ENCODE measurements around the gene SSB. TPM values are rescaled to one million over a fixed set of nuclear protein-coding genes. Genes with fewer than 3 reads are reported as not detected.

SSB gene
- total and polyA plus RNA-seq, 9 of the 15 experiments (the other 6 are each of a cell fraction or from before 2014, with no cell fraction given): 317 to 849 (median 515) TPM

- TF ChIP-seq USF2 (CRISPR knock-in tag; IDR thresholded peaks at IDR 0.05): no peak
- no peak for TF ChIP-seq DDX20 (tag; IDR thresholded peaks at IDR 0.05; ENCODE audit: low read depth)
- TF ChIP-seq TCF15 (CRISPR knock-in tag; IDR thresholded peaks at IDR 0.05): peak; percentile 44; the same call in 1 of the 2 replicates
- TF ChIP-seq XRCC5 (IDR thresholded peaks at IDR 0.05; ENCODE audit: low read depth, low read length): 0 out of 2 replicates have a peak, but pooled peaks have one; percentile 17
- TF ChIP-seq PML (IDR thresholded peaks at IDR 0.05; ENCODE audit: low read length): no peak
- 0 out of 2 replicates have a peak, but pooled peaks have one; percentile 5 for TF ChIP-seq NFRKB (IDR thresholded peaks at IDR 0.05; ENCODE audit: low read depth)
- TF ChIP-seq HMBOX1 (IDR thresholded peaks at IDR 0.05): 0 out of 2 replicates have a peak, but pooled peaks have one; percentile 34
These were observed 314 bp upstream of the SSB start (continued) for GRCh38 chr2:169798397-169798717.

GRCh38 chr2:169803480-169803879, 4.8 kb downstream of the SSB start:
- H2AFZ ChIP-seq (ENCODE audit: low read depth, low read length): no peak overlapping the region
- H3K27ac ChIP-seq (ENCODE audit: extremely low read depth, low read depth, low read length): no peak overlapping the region
- no peak overlapping the region for H3K4me2 ChIP-seq (ENCODE audit: insufficient read depth, low read length)
- WGBS (ENCODE audit: insufficient coverage, low coverage, missing lambda C conversion rate): 92% methylated on average over 9 of the region's 9 CpGs
- in situ Hi-C loops (cut with MboI): no loop called here
- peaks cover 8% of the 10 kb centered on the region for H4K20me1 ChIP-seq (replicated peaks; ENCODE audit: control insufficient read depth, insufficient read depth, low read length)
- no peak overlapping the region for H3K4me3 ChIP-seq
- H3K9me1 ChIP-seq (ENCODE audit: control insufficient read depth, insufficient read depth, low read length): no peaks in the 10 kb centered on the region
- intact Hi-C loops (cut with micrococcal nuclease): no loop called here
- H3K9me3 ChIP-seq (replicated peaks; ENCODE audit: control insufficient read depth, insufficient read depth, low read depth, low read length): no peaks in the 10 kb centered on the region
- no peak for DNase-seq (ENCODE audit: extremely low read depth in 1 of 4, low spot score in 3 of 4)
- no peaks in the 10 kb centered on the region for H3K27me3 ChIP-seq (ENCODE audit: control insufficient read depth in 2 of 2, insufficient read depth in 2 of 2, low read length in 2 of 2)
- ChIA-PET CTCF (ENCODE audit: low intra/inter-chr PET ratio) (no interaction called here), POLR2A (interaction anchor here (0.6 to 5.1 kb wide), 3 partner anchors 9 to 15 kb away, joined by 3 to 32 read pairs (median 6); no protein-coding TSS in a partner anchor)
- H3K9ac ChIP-seq (ENCODE audit: insufficient read depth in 1 of 2, low read depth in 2 of 2, low read length in 2 of 2): peak overlapping the region in 1 of 2 experiments; percentile 14; a peak in 1 of 4 replicates
- ATAC-seq: no peak
- H3K4me1 ChIP-seq (replicated peaks in 1 of 2; ENCODE audit: control insufficient read depth in 2 of 2, insufficient read depth in 2 of 2, low read length in 2 of 2): peaks cover 0 to 6% of the 10 kb centered on the region in 2 experiments; a peak in 2 of 5 replicates
- BruUV-seq (replicated peaks): no TSS peak
- no peak for TF ChIP-seq DDX20 (tag; IDR thresholded peaks at IDR 0.05; ENCODE audit: low read depth)
- peaks cover 61% of the 10 kb centered on the region for H3K79me2 ChIP-seq (ENCODE audit: control insufficient read depth, insufficient read depth, low read length)
- FAIRE-seq: no peak
- peaks cover 80% of the 10 kb centered on the region for H3K36me3 ChIP-seq (ENCODE audit: control insufficient read depth, insufficient read depth, low read length)
